Retinal pigment epithelial cell (primary cell): ENCODE measurements around the gene EPHB1.

Experiments used
- DNase-seq: peaks from one replicate; pipeline ENCODE4 v3.0.0-alpha.2; 2010; ENCODE audit warnings: low read depth
- H3K4me3 ChIP-seq: 2 replicates; pipeline ENCODE4 v1.5.1; 2011; ENCODE audit warnings: mild to moderate bottlenecking, low read length, control low read depth, moderate library complexity
- CTCF ChIP-seq: conservative IDR thresholded peaks from 2 replicates; pipeline ENCODE4 v1.5.1; 2011; ENCODE audit warnings: low read depth, low read length, control low read depth, inconsistent platforms

EPHB1 gene

DNA sequence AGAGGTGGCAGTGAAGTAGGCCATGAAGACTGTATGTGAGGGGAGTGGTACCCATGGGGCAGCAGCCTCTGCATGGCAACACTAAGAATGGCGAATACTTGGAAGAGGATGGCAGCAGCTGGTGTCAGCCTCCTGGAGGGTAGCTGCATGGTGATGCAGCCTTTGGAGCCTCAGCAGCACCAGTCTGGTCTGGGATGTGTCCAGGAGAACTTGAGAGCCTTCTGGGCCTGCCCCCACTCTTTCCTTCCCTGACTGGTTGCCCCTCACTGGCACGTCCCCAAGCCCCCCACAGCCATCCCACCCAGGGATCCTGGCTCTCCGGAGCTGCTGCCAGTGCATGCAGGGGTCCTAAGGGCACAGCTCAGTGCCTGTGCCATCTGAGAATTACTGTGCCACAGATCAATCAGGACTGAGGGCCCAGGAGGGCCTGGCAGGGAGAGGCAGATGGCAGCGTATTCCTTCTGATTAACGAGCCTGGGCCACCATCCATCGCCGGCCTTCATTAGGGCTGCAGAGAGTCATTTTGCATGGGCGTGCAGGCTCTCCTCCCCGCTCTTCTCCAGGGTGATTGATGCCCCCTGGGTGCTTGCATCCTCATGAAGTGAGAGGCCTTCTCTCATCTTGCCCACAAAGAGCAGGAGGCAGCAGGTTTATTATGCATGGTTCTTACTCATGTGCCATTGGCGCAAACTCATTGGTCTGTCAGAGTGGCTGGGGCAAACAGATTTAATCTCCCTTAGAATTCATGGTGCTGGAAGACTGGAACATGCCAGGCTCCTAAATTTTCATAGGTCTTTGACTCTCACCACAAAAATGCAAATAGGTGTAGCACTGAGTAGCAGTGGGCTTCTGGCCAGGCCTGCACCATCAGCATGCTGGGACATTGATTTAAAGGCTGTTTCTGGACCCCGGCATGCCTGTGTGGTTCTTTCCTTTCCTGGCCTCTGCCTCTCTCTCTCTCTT, 116.8 kb downstream of the EPHB1 start:
- TF ChIP-seq CTCF: no peak
- DNase-seq: no peak
- H3K4me3 ChIP-seq: no peak overlapping the region

DNA sequence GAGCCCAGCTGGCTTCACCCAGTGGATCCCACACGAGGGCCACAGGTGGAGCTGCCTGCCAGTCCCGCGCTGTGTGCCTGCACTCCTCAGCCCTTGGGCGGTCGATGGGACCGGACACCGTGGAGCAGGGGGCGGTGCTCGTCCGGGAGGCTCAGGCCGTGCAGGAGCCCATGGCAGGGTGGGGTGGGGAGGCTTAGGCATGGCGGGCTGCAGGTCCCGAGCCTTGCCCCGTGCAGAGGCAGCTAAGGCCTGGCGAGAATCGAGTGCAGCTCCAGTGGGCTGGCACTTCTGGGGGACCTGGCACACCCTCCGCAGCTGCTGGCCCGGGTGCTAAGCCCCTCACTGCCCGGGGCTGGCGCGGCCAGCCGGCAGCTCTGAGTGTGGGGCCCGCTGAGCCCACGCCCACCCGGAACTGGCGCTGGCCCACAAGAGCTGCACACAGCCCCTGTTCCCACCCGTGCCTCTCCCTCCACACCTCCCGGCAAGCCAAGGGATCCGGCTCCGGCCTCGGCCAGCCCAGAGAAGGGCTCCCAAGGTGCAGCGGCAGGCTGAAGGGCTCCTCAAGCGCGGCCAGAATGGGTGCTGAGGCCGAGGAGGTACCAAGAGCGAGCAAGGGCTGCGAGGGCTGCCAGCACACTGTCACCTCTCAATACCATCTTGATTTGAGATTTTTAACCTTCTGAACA, 121.4 kb downstream of the EPHB1 start:
- no peak overlapping the region for H3K4me3 ChIP-seq
- TF ChIP-seq CTCF: no peak
- no peak for DNase-seq

- DNase-seq: no peak
- no peak for TF ChIP-seq CTCF
- H3K4me3 ChIP-seq: no peak overlapping the region
Observed at GRCh38 chr3:134917631-134918030, 122.6 kb downstream of the EPHB1 start.

DNA sequence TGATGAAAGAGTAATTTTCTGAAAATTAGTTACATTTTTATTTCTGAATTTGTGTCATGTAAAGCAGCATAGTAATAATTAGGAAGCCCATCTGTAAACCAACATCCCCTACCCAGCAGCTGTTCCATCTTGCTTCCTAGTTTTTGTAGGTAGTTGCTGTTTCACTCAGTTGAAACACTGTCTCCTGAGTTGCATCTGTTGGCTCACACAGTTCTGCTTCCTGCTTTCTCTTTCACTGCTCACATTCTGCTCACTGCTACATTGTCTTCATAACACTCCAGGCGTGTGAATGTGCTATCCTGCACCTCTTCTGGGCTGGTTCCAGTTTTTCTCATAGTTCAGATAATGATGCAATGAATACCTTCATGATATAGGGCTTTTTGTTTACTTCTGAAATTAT, 123.4 kb downstream of the EPHB1 start:
- H3K4me3 ChIP-seq: no peak overlapping the region
- TF ChIP-seq CTCF: no peak
- no peak for DNase-seq

- no peak for TF ChIP-seq CTCF
- no peak overlapping the region for H3K4me3 ChIP-seq
- no peak for DNase-seq
Observed at GRCh38 chr3:134922101-134922500, 127.0 kb downstream of the EPHB1 start.

DNA sequence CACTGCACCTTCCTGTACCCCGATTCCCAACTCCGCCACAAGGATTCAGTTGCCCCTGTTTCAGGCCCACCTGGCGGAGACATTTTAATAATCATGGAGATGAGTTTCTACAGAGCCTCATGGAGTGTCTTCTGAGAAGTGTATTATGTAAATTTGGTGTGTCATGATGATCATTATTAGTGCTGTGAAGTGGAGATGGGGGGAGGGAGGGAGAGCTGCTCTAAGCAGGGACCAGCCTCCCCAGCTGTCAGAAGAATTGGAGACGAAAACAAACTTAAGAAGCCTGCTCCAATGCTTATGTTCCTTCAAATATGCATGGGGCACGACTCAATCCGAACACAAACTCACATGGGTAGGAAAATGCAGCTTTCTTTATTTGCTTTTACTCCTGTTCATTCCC, 127.8 kb downstream of the EPHB1 start:
- H3K4me3 ChIP-seq: no peak overlapping the region
- TF ChIP-seq CTCF: no peak
- no peak for DNase-seq

GRCh38 chr3:134923286-134923685, 128.2 kb downstream of the EPHB1 start:
- TF ChIP-seq CTCF: no peak
- H3K4me3 ChIP-seq: no peak overlapping the region
- no peak for DNase-seq
